ENCODE measurements around the gene LARGE1. TPM values are rescaled to one million over a fixed set of nuclear protein-coding genes. Genes with fewer than 3 reads are reported as not detected.

The LARGE1 gene
- total and polyA plus RNA-seq, 9 of the 15 experiments (the other 6 are each of a cell fraction or from before 2014, with no cell fraction given) = 0.01 to 0.66 (median 0.14) TPM; not detected in 2

- TF ChIP-seq NKRF (IDR thresholded peaks at IDR 0.05; ENCODE audit: borderline replicate concordance) (no peak), DACH1 (IDR thresholded peaks at IDR 0.05; ENCODE audit: partially characterized antibody) (no peak), ZNF444 (CRISPR knock-in tag; IDR thresholded peaks at IDR 0.05) (no peak), GATA2 (CRISPR knock-in tag; IDR thresholded peaks at IDR 0.05) (no peak)
Measured at GRCh38 chr22:33620085-33620484, 300.2 kb downstream of the LARGE1 start (continued).

- FAIRE-seq = no peak
- no peaks in the 10 kb centered on the region for H3K4me1 ChIP-seq (replicated peaks in 1 of 2; ENCODE audit: control insufficient read depth in 2 of 2, insufficient read depth in 2 of 2, low read length in 2 of 2)
- no peaks in the 10 kb centered on the region for H3K9me3 ChIP-seq (replicated peaks; ENCODE audit: control insufficient read depth, insufficient read depth, low read depth, low read length)
- no peaks in the 10 kb centered on the region for H4K20me1 ChIP-seq (replicated peaks; ENCODE audit: control insufficient read depth, insufficient read depth, low read length)
- H3K79me2 ChIP-seq (ENCODE audit: control insufficient read depth, insufficient read depth, low read length) = no peaks in the 10 kb centered on the region
- intact Hi-C loops (cut with micrococcal nuclease) = no loop called here
- no peak for DNase-seq (ENCODE audit: extremely low read depth in 1 of 4, low spot score in 3 of 4)
- TF ChIP-seq ZNF282 (CRISPR knock-in tag; IDR thresholded peaks at IDR 0.05) = no peak
- TF ChIP-seq ZNF75A (CRISPR knock-in tag; IDR thresholded peaks at IDR 0.05) = no peak
- TF ChIP-seq GTF2B (IDR thresholded peaks at IDR 0.05; ENCODE audit: extremely low read depth, insufficient read length) = no peak
- TF ChIP-seq ZSCAN29 (IDR thresholded peaks at IDR 0.05) = no peak
- TF ChIP-seq SMARCA4 (IDR thresholded peaks at IDR 0.05) = no peak
- no peak for TF ChIP-seq ZFP36 (IDR thresholded peaks at IDR 0.05; ENCODE audit: low read depth, low read length, partially characterized antibody)
- no peak for TF ChIP-seq SRSF3 (IDR thresholded peaks at IDR 0.05; ENCODE audit: insufficient read depth, low read length)
- ChIA-PET POLR2A (no interaction called here), CTCF (ENCODE audit: low intra/inter-chr PET ratio) (no interaction called here)
- H3K4me3 ChIP-seq = no peak overlapping the region
- no peak for ATAC-seq
- 0% methylated on average over 6 of the region's 7 CpGs for WGBS (ENCODE audit: insufficient coverage, low coverage, missing lambda C conversion rate)
- H3K36me3 ChIP-seq (ENCODE audit: control insufficient read depth, insufficient read depth, low read length) = no peaks in the 10 kb centered on the region
- no peak overlapping the region for H3K4me2 ChIP-seq (ENCODE audit: insufficient read depth, low read length)
- BruUV-seq (replicated peaks) = no TSS peak
- no peak overlapping the region for H2AFZ ChIP-seq (ENCODE audit: low read depth, low read length)
- in situ Hi-C loops (cut with MboI) = no loop called here
- no peak overlapping the region for H3K9ac ChIP-seq (ENCODE audit: insufficient read depth in 1 of 2, low read depth in 2 of 2, low read length in 2 of 2)
- H3K9me1 ChIP-seq (ENCODE audit: control insufficient read depth, insufficient read depth, low read length) = no peaks in the 10 kb centered on the region
- no peaks in the 10 kb centered on the region for H3K27me3 ChIP-seq (ENCODE audit: control insufficient read depth in 2 of 2, insufficient read depth in 2 of 2, low read length in 2 of 2)
- H3K27ac ChIP-seq (ENCODE audit: extremely low read depth, low read depth, low read length) = no peak overlapping the region
Measured at GRCh38 chr22:33606504-33606903, 313.8 kb downstream of the LARGE1 start.

Measured in K562 (cell line).